ENCODE measurements around the gene GPR142.

GRCh38 chr17:74345433-74346241 lies 21.7 kb upstream of the GPR142 start:
- TF ChIP-seq CTCF (IDR thresholded peaks at IDR 0.05): no peak
- no peak for TF ChIP-seq EP300 (IDR thresholded peaks at IDR 0.05)

All from esophagus muscularis mucosa (tissue), 3 donors.